ENCODE results near the gene AKAP7. TPM values are rescaled to one million over a fixed set of nuclear protein-coding genes. Genes with fewer than 3 reads are reported as not detected.

The AKAP7 gene
- polyA plus RNA-seq, 2 of the 4 experiments (the other 2 are of a cell fraction), result 2.5 to 3.7 TPM

GRCh38 chr6:131101911-131102680 is 33.2 kb upstream of the AKAP7 start:
- no peak for FAIRE-seq
- TF ChIP-seq RFX5 (IDR thresholded peaks at IDR 0.05) (no peak), FOSL2 (IDR thresholded peaks at IDR 0.05) (0 out of 2 replicates have a peak, but pooled peaks have one; percentile 25), FOSL2 (CRISPR knock-in tag; IDR thresholded peaks at IDR 0.05) (peak; percentile 46; the same call in 1 of the 2 replicates), SMC3 (IDR thresholded peaks at IDR 0.05) (no peak), JUNB (IDR thresholded peaks at IDR 0.05) (peak; percentile 57; the same call in 1 of the 2 replicates), ZC3H11A (IDR thresholded peaks at IDR 0.05) (no peak), ZFP36 (IDR thresholded peaks at IDR 0.05; ENCODE audit: borderline replicate concordance, partially characterized antibody) (no peak), BHLHE40 (IDR thresholded peaks at IDR 0.05; ENCODE audit: low read depth, low read length) (no peak), TFCP2L1 (CRISPR knock-in tag; IDR thresholded peaks at IDR 0.05) (no peak), ESRRA (IDR thresholded peaks at IDR 0.05; ENCODE audit: borderline replicate concordance, low read length) (no peak), BCL3 (IDR thresholded peaks at IDR 0.05) (no peak)
- ChIA-PET CTCF (interaction anchor here (0.6 kb wide), 1 partner anchor 798 kb away, joined by 4 read pairs; no protein-coding TSS in a partner anchor), POLR2A (interaction anchor here (0.7 to 1.4 kb wide), 2 partner anchors 37 to 40 kb away, joined by 3 to 9 read pairs; no protein-coding TSS in a partner anchor)
- Histone ChIP-seq H3K4me3 (no peak overlapping the region), H3K4me2 (peak overlapping the region; percentile 81), H3K4me1 (peaks cover 27% of the 10 kb centered on the region), H3K9me3 (peaks cover 12% of the 10 kb centered on the region; the same call in 1 of the 3 replicates), H3K27ac (peak overlapping the region; percentile 74 to 77)
- WGBS (ENCODE audit: missing lambda C conversion rate), result 2% methylated on average over 5 of the region's 5 CpGs
- peak; percentile 16 to 27 for DNase-seq (ENCODE audit: low read depth in 1 of 2, low spot score in 1 of 2)
- ATAC-seq, result peak; percentile 86 to 87

- DNase-seq (ENCODE audit: low read depth in 1 of 2, low spot score in 1 of 2) (no peak), ATAC-seq (no peak), FAIRE-seq (no peak)
- Histone ChIP-seq H3K9me3 (peaks cover 12% of the 10 kb centered on the region; the same call in 1 of the 3 replicates), H3K4me1 (peaks cover 35% of the 10 kb centered on the region), H3K4me3 (no peak overlapping the region), H3K4me2 (no peak overlapping the region; the same call in 2 of the 3 replicates), H3K27ac (peak overlapping the region; percentile 73 to 74)
- ChIA-PET POLR2A (no interaction called here), CTCF (no interaction called here)
- 75% methylated on average over 4 of the region's 4 CpGs for WGBS (ENCODE audit: missing lambda C conversion rate)
- TF ChIP-seq MAX (IDR thresholded peaks at IDR 0.05) (no peak), FOXS1 (CRISPR knock-in tag; IDR thresholded peaks at IDR 0.05) (no peak), RCOR1 (IDR thresholded peaks at IDR 0.05; ENCODE audit: low read depth, low read length) (no peak), ZC3H11A (IDR thresholded peaks at IDR 0.05) (no peak), ZNF302 (CRISPR knock-in tag; IDR thresholded peaks at IDR 0.05) (no peak), HEYL (CRISPR knock-in tag; IDR thresholded peaks at IDR 0.05) (no peak)
Observed at GRCh38 chr6:131103296-131103695, 32.0 kb upstream of the AKAP7 start.

GRCh38 chr6:131103901-131104300 is 31.4 kb upstream of the AKAP7 start:
- peaks cover 35% of the 10 kb centered on the region for H3K4me1 ChIP-seq
- peak overlapping the region; percentile 73 to 74 for H3K27ac ChIP-seq
- FAIRE-seq (no peak), DNase-seq (ENCODE audit: low read depth in 1 of 2, low spot score in 1 of 2) (no peak), ATAC-seq (no peak)
- H3K4me2 ChIP-seq, result no peak overlapping the region
- POLR2A ChIA-PET, result no interaction called here
- peaks cover 12% of the 10 kb centered on the region; the same call in 1 of the 3 replicates for H3K9me3 ChIP-seq
- CTCF ChIA-PET, result interaction anchor here (0.5 kb wide), 1 partner anchor 99 kb away, joined by 3 read pairs; no protein-coding TSS in a partner anchor
- 92% methylated on average over 1 of the region's 1 CpG for WGBS (ENCODE audit: missing lambda C conversion rate)
- TF ChIP-seq POLR2AphosphoS2 (conservative IDR thresholded peaks at IDR 0.05; ENCODE audit: low read length) (no peak), MAX (IDR thresholded peaks at IDR 0.05) (no peak), HES2 (IDR thresholded peaks at IDR 0.05) (no peak), REST (IDR thresholded peaks at IDR 0.05) (no peak), FOXS1 (CRISPR knock-in tag; IDR thresholded peaks at IDR 0.05) (no peak), E2F6 (IDR thresholded peaks at IDR 0.05; ENCODE audit: borderline replicate concordance, low read depth) (no peak), ZFP36 (IDR thresholded peaks at IDR 0.05; ENCODE audit: borderline replicate concordance, partially characterized antibody) (no peak), MAZ (IDR thresholded peaks at IDR 0.05; ENCODE audit: borderline replicate concordance, low read depth, low read length) (no peak), JUNB (IDR thresholded peaks at IDR 0.05) (no peak), USF2 (IDR thresholded peaks at IDR 0.05) (no peak), SREBF2 (IDR thresholded peaks at IDR 0.05) (no peak)
- no peak overlapping the region for H3K4me3 ChIP-seq
